Measurements from ENCODE around the gene COX10. TPM values are rescaled to one million over a fixed set of nuclear protein-coding genes. Genes with fewer than 3 reads are reported as not detected.

The COX10 gene
- polyA plus RNA-seq, 1 experiment = 12.9 TPM

GRCh38 chr17:14092808-14093207, 23.5 kb downstream of the COX10 start:
- Histone ChIP-seq H3K9me3 (ENCODE audit: control insufficient read depth, insufficient read depth, low read length) (no peaks in the 10 kb centered on the region), H3K27ac (ENCODE audit: low read depth, low read length) (no peak overlapping the region), H3K27me3 (ENCODE audit: control insufficient read depth, insufficient read depth, low read length) (no peaks in the 10 kb centered on the region), H3K4me3 (ENCODE audit: low read depth, low read length) (no peak overlapping the region)
- no peak for TF ChIP-seq CTCF (IDR thresholded peaks at IDR 0.05; ENCODE audit: low read depth, low read length)
- DNase-seq (ENCODE audit: low read depth, low spot score) = no peak
- POLR2A ChIA-PET = no interaction called here
- CTCF ChIA-PET = interaction anchor here (1.4 kb wide), 1 partner anchor 1078 kb away, joined by 3 read pairs; no protein-coding TSS in a partner anchor

DNA sequence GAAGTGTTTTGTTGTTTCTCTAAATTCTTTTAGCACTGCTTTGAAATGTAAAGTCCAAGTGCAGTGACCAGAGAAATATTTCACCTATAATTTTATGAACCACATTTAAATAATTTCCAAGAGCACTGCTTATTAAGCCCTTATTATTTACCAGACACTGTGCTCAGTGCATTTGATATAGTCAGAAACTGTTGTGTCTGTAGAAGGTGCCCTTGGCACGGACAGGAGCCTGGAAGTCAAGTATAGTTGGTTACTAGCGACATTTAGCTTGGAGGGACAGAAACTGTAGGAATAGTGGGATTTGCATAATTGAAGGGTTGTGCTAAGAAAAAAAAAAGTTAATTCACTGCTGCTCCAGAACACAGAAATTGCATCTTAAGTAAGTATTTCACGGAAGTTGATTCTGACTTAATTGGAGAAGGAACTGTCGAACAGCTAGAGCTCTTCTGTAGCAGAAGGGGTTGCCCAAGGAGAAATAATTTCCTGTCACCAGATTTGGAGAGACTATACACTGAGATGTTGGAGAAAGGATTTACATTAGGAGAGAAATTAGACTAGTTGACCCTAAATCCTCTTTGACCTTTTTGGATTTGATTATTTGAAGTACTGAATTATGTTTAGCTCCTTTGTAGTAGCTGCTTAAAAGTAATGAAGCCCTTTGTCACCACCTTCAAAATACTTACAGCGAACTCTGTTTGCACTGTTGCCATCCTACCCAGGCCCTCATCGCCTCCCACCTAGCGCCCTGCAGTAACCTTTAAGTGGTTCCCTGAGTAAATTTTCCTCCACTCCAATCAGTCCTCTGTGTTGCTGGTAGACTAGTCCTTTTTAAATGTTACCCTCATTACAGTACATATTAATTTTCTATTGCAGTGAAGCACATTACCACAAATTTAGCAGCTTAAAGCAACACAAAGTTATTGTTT, 25.6 kb downstream of the COX10 start:
- Histone ChIP-seq H3K4me3 (ENCODE audit: low read depth, low read length) (no peak overlapping the region), H3K27ac (ENCODE audit: low read depth, low read length) (no peak overlapping the region), H3K9me3 (ENCODE audit: control insufficient read depth, insufficient read depth, low read length) (no peaks in the 10 kb centered on the region), H3K27me3 (ENCODE audit: control insufficient read depth, insufficient read depth, low read length) (no peaks in the 10 kb centered on the region)
- DNase-seq (ENCODE audit: low read depth, low spot score) = no peak
- POLR2A ChIA-PET = no interaction called here
- CTCF ChIA-PET = no interaction called here
- TF ChIP-seq CTCF (IDR thresholded peaks at IDR 0.05; ENCODE audit: low read depth, low read length) = no peak

DNA sequence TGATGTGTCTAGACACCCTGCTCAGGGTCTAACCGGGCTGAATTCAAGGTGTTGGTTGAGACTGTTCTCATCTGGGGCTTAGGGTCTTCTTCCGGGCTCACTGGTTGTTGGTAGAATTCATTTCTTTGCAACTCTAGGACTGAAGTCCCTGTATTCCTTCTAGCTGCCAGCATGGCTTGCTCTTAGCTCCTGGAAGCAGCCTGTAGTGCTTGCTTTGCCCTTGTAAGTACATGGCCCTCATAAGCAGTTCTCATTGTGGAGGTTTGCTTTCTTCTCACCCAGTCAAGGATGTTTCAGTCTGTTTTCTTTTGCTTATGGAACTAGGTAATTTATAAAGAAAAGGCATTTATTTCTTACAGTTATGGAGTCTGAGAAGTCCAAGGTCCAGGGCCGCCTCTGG, 26.3 kb downstream of the COX10 start:
- ChIA-PET CTCF (no interaction called here), POLR2A (no interaction called here)
- DNase-seq (ENCODE audit: low read depth, low spot score) = no peak
- no peak for TF ChIP-seq CTCF (IDR thresholded peaks at IDR 0.05; ENCODE audit: low read depth, low read length)
- H3K27ac ChIP-seq (ENCODE audit: low read depth, low read length) = no peak overlapping the region
- no peak overlapping the region for H3K4me3 ChIP-seq (ENCODE audit: low read depth, low read length)
- no peaks in the 10 kb centered on the region for H3K9me3 ChIP-seq (ENCODE audit: control insufficient read depth, insufficient read depth, low read length)
- H3K27me3 ChIP-seq (ENCODE audit: control insufficient read depth, insufficient read depth, low read length) = no peaks in the 10 kb centered on the region

DNA sequence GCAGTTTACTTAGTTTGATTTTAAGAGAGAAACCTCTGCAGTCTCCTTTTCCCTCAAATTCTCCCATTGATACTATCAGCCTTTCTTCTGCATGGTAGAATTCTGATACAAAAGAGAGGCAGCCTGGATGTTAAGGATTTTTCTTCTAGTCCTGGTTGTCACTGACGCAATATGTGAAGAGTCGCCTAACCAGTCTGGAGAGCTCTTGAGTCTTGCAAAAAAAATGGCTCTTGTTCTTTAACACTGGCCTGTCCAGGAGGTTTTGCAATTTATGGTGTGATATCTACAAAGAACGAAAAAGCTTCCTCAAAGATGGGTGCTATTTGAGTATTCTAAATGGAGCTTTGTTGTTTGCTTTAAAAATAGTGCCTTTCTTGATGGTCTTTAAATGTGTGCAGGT, 28.9 kb downstream of the COX10 start:
- DNase-seq (ENCODE audit: low read depth, low spot score) = no peak
- CTCF ChIA-PET = interaction anchor here (0.6 kb wide), 1 partner anchor 204 kb away, joined by 3 read pairs; no protein-coding TSS in a partner anchor
- Histone ChIP-seq H3K9me3 (ENCODE audit: control insufficient read depth, insufficient read depth, low read length) (no peaks in the 10 kb centered on the region), H3K27me3 (ENCODE audit: control insufficient read depth, insufficient read depth, low read length) (no peaks in the 10 kb centered on the region), H3K4me3 (ENCODE audit: low read depth, low read length) (no peak overlapping the region), H3K27ac (ENCODE audit: low read depth, low read length) (no peak overlapping the region)
- POLR2A ChIA-PET = no interaction called here
- TF ChIP-seq CTCF (IDR thresholded peaks at IDR 0.05; ENCODE audit: low read depth, low read length) = no peak

- Histone ChIP-seq H3K27ac (ENCODE audit: low read depth, low read length) (no peak overlapping the region), H3K9me3 (ENCODE audit: control insufficient read depth, insufficient read depth, low read length) (no peaks in the 10 kb centered on the region), H3K27me3 (ENCODE audit: control insufficient read depth, insufficient read depth, low read length) (no peaks in the 10 kb centered on the region), H3K4me3 (ENCODE audit: low read depth, low read length) (no peak overlapping the region)
- no peak for DNase-seq (ENCODE audit: low read depth, low spot score)
- ChIA-PET POLR2A (no interaction called here), CTCF (no interaction called here)
- TF ChIP-seq CTCF (IDR thresholded peaks at IDR 0.05; ENCODE audit: low read depth, low read length) = no peak
Measured at GRCh38 chr17:14101976-14102375, 32.7 kb downstream of the COX10 start.
